ENCODE measurements around the gene CFAP46.

The CFAP46 gene

DNA sequence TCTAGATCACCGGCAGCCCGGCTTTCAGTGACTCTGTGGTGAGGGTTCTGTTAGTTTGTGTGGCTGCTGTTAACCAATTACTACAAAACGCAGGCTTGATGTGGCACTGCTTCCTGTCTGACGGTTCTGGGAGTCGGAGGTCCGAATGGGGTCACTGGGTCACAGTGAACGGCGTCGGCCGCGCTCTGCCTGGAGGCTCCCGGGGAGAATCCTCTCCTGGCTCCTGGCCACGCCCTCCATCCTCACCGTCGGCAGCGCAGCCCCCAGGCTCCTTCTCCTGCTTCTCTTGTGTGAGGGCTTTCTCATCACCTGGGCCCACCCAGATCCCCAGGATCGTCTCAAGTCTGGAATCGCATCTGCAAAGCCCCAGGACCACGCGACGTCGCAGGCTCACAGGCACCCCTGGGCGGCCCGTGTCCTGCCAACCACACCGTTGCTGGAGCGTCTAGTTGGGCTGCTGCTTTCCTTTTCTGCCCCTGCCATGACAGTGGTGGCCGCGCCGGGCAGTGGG lies 124.6 kb downstream of the CFAP46 start:
- DNase-seq = no peak

DNA sequence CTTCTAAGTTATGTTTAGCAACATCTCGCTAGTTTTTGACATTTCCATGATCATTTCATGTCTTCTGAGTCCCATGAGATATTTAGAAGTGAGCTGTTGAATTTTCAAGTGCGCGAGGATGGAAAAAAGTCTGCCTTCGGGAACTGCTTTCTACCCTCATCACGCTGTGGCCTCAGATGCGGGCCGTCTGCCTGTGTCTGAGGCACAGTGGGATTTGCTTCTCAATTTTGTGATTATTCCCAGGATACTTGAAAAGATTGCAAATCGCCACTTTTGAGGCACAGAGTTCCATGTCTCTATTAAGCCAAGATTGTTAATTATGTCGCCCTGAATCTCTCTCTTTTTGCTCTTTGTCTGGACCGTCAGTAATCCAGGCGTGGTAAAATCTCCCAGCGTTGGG lies 125.7 kb downstream of the CFAP46 start:
- no peak for DNase-seq

DNA sequence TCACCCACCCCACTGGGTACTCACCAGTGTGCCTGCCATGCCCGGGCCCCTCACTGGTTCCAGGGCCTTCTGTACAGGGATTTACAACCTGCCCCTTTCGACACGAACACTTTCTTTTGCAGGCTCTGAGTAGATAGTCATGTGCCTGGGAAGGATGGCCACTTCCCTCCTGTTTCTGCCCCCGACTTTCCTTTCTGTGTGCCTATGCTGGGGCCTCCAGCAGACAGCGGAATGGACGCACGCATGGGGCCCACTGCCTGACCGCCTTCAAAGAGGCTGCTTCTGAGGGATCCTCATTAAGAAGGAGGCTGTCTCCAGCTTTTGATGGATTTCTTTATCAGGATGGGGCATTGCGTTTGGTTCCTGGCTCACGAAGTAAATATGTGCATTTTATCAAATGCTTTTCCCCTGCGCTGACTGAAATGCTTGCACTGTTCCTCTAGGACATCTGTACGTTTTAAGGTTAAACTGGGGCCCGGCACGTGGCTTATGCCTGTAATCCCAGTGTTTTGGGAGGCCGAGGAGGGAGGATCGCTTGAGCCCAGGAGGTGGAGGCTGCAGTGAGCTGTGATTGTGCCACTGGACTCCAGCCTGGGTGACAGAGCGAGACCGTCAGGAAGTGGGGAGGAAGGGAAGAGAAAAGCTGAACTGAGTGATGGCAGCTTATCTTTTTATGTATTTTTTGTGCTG lies 127.1 kb downstream of the CFAP46 start:
- DNase-seq = no peak

DNA sequence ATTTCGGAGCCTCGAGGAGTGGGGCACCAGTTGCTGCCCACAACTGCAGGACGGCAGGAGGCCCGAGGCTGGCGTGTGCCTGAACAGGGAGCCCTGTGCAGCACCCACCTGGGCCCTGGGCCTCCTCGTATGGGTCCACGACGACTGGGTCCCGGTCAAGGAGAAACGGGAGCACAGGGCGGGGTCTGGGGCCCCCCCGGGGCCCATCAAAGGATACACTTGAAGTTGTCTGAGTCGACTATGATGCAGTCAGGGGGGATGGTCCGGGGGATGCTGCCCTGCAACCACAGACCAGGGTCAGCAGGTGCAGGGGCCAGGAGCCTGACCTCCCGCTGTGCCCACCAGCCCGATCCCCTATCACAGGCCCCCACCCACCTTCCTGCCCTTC lies 127.9 kb downstream of the CFAP46 start:
- no peak for DNase-seq

DNA sequence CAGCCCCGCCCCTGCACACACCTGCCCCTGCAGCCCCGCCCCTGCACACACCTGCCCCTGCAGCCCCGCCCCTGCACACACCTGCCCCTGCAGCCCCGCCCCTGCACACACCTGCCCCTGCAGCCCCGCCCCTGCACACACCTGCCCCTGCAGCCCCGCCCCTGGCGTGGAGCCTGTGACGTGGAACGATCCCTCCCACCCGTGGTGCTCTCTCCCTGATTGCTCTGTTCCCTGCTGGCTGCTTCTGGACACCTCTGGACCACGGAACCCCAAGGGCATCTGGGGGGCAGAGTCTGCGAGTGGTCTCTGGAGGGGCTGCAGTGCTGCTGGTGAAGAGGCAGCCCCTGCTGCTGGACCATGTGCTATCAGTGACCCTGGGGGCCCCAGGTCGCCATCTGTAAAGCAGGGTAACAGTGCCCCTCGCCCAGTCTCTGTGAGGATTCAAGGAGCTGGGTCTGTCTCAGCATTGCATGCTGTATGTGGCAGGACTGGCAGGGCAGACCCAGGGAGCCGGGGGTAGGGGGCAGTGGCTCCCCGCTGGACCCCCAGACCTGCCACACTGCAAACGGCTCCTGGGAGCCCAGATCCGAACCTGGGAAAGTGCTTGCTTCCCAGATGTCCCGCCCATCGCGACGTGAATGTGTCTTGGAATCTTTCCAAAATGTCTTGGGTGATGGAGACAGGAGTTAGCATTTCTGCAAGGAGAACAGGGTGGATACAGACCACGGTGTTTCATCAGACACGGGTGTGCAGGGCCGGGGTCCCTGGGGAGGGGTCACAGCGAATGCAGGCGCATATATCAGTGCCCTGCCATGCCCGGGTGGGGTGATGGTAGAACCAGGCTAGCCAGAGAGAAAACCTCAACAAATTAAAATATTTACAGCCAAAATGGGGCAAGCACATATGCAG lies 128.6 kb downstream of the CFAP46 start:
- no peak for DNase-seq

DNA sequence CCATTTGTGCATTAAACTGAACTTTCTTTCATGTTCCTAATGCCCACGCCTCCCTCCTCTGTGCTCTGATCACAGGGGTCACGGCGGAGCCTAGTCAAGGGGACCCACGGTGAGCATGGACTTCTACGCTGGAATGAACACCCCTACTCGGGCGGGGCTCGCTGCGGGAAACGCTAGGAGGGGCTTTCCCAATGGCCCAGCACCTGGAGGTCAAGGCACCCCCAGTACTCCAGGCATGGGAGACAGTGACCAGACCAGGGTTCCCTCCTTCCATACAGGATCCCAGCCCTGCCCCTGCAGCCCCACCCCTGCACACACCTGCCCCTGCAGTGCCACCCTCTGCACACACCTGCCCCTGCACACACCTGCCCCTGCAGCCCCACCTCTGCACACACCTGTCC lies 129.4 kb downstream of the CFAP46 start:
- no peak for DNase-seq

DNA sequence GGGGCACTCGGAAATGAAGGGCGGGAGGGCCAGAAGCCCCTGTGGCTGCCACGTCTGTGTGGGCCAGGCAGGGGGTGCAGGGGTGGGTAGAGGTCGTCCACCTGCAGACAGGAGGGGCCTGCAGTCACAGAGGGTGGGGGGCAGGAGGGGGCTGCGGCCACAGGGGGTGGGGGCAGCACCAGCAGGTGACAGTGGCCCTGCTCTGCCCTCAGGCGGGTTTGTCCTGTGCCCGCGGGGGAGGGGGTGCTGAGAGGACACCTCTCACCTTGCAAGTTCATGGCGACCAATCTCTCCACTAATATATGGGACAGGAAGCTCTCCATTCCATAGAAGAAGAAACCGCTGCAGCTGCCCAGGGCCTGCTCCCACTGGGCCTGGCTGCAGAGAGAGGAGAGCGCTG lies 129.8 kb downstream of the CFAP46 start:
- no peak for DNase-seq

DNA sequence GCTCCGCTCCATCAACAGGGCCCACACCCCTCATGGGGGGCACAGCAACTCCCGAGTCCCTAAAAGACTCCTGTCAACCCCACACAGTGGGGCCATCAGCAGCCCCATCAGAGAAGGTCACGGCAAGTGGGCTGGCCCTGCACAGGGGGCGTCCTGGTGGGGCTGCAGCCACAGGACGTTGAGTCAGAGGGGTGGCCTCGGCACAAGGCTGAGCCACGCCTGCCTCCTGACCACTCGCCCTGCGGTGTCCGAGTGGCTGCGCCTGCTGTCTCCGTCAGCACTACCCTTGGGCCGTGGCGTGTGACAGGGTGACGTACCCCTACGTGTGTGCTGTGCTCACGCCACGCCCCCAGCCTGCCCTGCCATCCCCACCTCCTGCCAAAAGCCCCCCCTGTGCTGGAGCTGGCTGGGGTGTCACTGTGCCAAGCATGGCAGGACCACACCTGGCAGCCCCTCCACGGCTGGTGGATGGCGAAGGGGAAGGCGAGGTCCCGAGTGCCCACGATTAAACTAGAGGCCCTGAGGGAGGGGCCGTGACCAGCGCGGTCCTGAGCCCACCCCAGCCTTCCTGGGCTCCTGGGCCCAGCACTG lies 130.4 kb downstream of the CFAP46 start:
- DNase-seq = no peak

DNA sequence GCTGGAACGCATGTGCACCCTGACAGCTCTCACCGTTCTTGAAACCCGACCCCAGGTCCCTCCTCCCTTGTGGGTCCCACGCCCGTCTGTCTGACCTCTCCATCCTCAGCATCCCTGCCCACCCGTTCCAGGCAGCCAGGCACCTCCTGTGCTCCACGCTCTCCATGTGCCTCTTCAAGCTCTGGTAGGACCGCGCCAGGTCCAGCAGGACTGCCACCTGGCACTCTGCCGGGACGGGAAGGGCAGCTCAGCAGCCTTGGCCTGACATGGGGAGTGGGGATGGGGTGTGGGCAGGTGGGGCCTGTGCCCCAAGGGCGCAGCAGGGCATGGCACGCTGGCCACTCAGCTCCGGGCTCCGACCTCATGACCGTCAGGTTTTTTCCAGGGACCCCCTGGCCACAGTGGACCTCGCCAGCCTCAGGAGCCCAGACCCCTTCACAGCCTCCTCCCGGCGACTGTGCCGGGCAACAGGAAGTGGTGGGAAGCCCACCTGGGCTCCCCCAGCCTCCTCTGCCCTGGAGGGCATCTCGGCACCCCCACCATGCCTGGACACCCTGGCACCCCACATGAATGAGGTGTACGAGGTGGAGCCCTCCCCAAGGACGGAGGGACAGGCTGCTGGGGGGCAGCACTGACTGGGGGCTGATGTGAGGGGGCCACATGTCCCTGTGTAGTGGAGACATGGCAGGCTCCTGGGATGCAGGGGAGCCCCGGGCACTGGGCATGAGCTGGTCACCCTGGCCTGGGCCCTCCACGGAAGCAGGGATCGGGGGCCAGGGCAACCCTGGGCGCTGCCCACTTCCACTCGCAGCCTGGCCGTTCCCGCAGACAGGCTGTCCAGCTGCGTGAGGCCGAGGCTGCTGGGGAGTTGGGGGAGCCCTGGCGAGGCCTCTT lies 131.3 kb downstream of the CFAP46 start:
- no peak for DNase-seq

DNA sequence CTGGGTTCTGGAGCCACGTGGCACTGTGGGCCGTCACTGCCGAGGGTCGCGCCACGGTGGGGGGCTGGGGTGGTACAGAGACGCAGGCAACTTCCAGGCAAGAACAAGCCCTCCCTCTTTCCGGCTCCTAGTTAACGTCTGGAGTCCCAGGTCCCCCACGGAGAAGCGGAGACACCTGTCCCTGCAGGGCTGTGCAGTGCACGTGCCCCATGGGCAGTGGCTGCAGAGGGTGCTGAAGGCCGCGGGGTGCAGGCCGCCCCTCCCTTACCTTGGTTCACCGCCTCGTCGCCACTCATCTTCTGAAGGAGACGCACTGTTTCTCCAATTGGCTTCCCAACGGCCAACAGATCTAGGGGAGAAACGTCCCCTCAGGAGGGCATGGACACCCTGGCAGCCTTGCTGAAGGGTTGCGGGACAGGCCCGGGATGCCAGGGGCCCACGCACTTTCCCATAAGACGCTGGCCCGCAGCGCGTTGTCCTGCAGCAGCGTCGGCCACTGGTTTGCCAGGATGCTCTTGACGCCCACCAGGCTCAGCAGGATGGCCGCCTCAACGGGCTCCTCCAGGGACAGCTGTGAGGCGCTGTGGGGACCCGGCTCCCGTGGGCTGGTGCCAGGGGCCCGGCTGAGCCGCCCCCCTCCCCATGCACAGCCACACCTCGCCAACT lies 132.1 kb downstream of the CFAP46 start:
- no peak for DNase-seq

DNA sequence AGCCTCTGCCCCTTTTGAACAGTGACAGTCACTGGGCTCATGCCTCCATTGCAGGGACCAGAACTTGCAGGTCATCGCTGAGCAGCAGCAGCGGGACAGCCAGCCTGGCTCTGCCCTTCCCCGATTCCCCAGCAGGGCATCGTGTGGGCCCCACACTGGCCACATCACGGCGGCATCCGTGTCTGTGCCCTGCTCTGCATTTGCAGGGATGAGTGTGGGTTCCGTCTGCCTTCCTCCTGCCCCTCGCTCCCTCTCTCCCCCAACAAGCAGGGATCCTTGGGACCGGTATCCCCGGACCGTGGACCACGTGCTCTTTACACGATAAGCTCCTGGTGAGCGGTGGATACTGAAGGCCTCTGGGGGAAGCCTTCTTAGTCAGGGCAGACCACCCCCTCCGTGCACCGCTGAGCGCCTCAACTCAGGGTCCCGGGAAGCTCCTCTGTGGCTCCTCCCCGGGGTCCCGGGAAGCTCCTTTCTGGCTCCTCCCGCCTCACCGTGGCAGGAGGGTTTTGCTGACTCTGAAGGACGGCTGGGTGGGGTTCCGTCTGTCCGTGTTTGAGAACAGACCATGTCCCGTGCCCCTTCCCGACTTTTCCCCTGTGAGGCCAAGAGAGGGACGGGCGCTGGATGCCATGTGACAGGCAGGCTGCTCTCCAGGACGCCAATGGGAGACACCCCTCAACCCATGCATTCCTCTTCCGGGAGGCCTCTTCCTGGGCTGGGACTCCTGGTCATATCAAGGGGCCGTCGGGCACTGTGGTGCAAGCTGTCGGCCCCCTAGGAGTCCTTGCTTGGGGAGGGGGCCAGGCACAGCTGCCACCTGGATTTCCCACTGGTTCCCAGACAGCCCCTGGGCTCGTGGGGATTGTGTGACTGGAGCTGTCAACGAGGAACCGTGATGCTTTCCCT lies 132.9 kb downstream of the CFAP46 start:
- DNase-seq = no peak

DNA sequence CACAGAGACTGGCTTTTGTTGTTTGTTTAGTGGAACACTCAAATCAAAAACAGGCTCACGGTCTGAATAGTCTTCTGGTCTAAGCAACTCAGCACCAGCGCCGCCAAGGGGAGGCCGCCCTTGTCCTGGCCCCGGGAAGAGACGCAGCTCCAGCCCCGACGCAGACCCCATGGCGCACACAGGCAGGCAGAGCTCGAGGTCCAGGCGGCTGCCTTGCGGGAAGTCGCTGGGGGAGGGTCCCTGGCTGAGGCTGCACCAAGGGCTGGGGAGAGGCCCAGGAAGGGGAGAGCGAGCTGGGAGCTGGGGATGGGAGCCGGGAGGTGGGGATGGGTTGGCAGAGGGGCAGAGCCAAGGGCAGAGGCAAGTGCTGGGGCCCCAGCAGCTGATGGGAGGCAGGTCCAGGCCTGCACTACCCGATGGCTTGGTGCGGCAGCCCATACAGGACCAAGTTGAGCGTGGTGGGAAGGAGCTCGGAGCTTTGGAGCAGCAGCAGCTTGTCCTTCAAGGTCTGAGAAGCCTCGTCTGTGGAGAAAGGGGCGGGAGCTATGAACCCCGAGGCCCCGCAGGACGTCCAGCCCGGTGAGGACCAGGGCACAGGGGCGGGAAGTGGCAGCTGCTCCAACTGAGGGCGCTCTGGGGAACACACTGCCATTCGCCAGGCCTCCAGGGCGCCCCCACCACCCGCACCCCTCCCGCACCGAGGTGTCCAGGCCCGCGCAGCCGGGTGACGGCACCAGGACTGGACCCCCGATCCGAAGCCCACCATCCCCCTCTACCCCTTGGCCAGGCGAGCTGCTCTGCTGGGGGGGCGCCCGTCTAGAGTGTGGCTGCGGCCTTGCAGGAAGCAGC lies 133.8 kb downstream of the CFAP46 start:
- no peak for DNase-seq

DNA sequence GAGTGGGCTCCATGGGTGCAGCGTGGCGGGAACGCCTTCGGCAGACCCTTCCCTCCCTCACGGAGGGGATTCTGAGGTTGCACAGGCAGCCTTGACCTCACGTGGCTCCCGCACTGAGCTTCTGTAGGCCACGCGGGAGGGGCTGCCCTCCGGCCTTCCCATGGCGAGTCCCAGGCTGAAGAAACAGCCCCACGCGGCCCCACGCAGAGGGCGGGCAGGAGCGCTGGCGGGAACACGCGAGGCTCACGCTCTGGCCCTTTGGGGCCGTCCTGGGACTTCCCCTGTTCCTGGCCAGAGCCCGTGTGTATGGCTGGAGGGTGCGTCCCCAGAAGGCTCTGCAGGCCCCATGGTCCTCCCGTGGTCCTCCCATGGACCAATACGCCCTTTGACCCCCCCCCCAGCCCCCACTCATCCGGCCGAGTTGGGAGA lies 134.7 kb downstream of the CFAP46 start:
- DNase-seq = no peak

DNA sequence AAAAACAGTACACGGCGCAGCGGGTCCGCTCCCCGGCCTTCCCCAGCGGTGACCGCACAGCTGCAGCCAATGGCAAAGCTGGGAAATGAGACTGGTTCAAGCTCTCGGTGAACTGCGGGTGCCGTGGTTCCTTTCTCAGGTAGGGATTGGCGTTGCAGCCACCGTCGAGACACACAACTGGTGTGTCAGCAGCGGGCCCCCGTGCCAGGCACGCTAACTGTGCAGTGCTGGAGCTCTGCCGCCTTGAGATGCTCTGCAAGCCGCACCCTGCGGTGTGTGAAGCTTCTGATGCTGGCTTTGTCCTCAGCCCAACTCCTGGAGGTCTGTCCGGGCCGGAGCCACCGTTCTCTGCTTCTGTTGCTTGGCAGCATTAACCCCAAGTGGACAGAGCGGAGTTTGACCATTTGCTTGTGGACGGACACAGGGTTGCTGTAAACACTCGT lies 135.8 kb downstream of the CFAP46 start:
- no peak for DNase-seq

DNA sequence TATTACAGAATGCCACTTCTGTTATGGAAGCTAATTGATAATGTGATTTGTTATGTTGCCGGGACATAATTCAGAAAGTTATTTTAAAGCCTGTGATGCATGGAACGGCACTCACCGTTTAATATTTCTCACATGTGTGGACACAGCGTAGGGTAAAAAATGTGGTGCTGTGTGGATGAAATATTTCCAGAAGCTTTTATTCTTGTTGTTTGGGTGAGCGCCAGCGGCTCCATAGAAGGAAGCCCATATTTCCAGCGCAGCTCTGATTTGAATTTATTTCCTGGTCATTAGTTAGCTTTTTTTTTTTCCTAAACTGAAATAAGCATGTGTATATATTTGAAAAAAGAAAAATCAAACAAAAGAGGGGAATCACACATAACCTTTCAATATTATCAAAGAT lies 136.3 kb downstream of the CFAP46 start:
- no peak for DNase-seq

DNA sequence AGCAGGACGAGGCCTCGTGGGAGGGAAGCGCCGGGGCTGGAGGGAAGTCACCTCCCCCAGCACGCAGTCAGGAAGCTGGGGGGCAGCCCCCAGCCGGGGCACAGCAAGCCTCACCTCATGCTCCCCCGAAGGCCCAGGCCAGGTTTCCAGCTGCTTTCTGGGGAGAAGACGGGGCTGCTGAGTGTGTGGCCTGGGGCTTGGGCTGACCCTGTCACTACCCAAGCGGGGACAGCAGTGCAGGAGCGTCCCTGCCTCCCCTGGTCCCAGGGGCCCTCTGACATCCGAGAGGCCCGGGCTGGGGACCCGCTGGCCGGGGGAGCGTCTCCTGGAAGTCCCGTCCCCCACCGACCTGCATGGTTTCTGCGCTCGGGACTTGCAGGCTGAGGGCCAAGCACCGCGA lies 136.8 kb downstream of the CFAP46 start:
- DNase-seq = no peak

DNA sequence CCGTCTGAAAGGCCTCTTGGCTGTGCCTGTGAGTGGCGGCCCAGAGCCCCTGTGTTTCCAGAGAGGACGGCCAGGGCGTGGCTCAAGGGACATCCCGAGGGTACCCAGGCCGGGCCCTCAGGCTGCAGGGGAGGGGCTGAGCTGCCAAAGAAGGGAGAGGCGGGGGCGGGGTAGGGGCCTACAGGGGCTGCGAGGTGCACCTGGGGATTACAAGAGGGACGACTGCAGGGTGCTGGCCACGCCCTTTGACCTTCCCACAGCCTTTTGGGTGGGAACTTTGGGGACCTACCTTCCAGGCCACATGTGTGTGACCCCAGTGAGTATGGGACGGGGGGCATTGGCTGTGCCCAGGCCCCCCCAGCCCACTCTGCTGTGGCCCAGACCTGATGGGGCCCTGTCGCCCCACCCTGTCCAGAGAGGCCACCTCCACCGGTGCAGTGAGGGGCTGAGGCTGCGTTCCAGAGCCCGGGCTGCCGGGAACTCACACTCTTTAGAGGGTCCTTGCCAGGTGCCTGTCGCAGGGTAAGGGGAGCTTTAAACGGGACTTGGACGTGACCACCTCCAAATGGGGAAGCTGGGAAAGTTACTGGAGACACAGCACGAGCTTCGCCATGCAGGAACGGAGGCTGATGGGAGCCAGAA lies 137.5 kb downstream of the CFAP46 start:
- no peak for DNase-seq

DNA sequence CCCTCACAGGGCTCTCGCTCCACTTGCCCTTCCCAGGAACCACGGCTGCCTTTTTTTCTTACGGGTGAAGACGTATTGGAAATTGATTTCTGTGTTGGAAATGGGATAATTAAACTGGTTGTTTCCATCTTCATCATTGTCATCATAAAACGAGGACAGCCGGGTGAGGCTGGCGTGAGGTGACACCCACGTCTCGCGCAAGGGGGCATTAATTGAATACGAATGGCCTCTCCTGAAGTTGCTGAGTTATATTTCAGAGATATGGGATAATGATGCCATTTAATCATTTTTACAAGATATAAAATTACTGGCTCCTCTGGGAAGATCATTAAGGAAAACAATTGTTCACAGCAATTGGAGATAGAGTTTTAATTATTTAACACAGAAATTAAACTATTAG lies 138.1 kb downstream of the CFAP46 start:
- DNase-seq = no peak

DNA sequence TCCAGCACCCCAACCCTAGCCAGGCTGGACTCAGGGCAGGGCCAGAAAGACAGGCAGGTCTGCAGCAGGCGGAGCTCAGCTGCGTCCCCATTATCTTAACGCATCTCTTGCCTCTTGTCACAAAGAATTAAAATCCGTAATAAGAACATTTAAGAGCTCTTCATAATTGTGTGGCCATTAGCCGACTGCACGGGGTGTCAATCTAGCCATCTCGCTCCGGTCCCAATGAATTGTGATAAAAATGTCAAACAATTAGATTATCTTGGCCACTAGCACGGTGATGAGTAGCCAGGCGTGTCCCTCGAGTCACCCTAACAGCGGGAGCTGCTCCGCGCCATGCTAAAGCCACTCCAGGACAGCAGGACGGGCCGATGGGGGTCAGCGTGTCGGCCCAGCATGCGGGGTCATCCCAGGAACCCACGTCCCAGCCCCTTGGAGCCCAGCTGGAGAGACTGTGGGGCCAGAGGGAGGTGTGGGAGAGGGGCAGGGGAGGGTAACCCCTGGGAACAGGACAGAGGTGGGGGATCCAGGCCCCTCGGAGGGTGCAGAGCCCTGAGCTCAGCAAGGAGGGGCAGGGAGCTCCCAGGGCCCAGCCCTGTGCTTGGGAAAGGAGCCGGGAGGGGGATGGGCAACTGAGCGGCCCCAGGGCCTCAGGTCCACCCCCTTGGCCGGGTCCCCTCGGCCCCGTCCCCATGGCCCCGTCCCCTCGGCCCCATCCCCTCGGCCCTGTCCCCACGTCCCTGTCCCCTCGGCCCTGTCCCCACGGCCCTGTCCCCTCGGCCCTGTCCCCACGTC lies 138.8 kb downstream of the CFAP46 start:
- DNase-seq = no peak
